WTC11 (cell line): ENCODE data around the gene EVPLL. TPM values are rescaled to one million over a fixed set of nuclear protein-coding genes. Genes with fewer than 3 reads are reported as not detected.

ENCODE experiments used
- ATAC-seq: fragments of 200-7000 bp; cut with Tn5 transposase; 2 replicates; pipeline ENCODE4 v1.10.0; 2021; ENCODE audit warnings: mild to moderate bottlenecking, moderate library complexity
- CTCF ChIA-PET: fragments of 300-600 bp; sonication (Branson Sonifier 250); formaldehyde crosslinking; loops from one replicate; lab custom pipeline; 2021; ENCODE audit warnings: antibody characterized with exemption; lab: Charles Lee
- POLR2A ChIA-PET: fragments of 350-600 bp; sonication (Branson Sonifier 250); formaldehyde crosslinking; loops from one replicate; lab custom pipeline; 2021; ENCODE audit warnings: antibody characterized with exemption; lab: Charles Lee
- DNase-seq: peaks from one replicate; pipeline ENCODE4 v3.0.0; 2021; ENCODE audit warnings: low spot score
- H3K27ac Mint-ChIP-seq: 2 replicates; pipeline ENCODE4 v1.8.0; 2021; ENCODE audit warnings: mixed read lengths
- H3K27me3 Mint-ChIP-seq: 2 replicates; pipeline ENCODE4 v1.8.0; 2021; ENCODE audit warnings: low read depth, mild to moderate bottlenecking, moderate library complexity, mixed read lengths
- H3K36me3 Mint-ChIP-seq: 2 replicates; pipeline ENCODE4 v1.8.0; 2021; ENCODE audit warnings: mixed read lengths
- H3K4me1 Mint-ChIP-seq: 2 replicates; pipeline ENCODE4 v1.8.0; 2022; ENCODE audit warnings: mixed read lengths
- H3K4me3 Mint-ChIP-seq: 2 replicates; pipeline ENCODE4 v1.8.0; 2021; ENCODE audit warnings: mild to moderate bottlenecking, moderate library complexity, mixed read lengths
- H3K9me3 Mint-ChIP-seq: 2 replicates; pipeline ENCODE4 v1.8.0; 2021; ENCODE audit warnings: mixed read lengths
- ATF1 ChIP-seq: sonication (generic); formaldehyde crosslinking; IDR thresholded peaks from 2 replicates; pipeline ENCODE4 v1.8.1; 2023; ENCODE audit warnings: mild to moderate bottlenecking, moderate library complexity, missing genetic modification reagents
- CREB1 ChIP-seq: sonication (generic); formaldehyde crosslinking; IDR thresholded peaks from 2 replicates; pipeline ENCODE4 v1.8.0; 2023; ENCODE audit warnings: mild to moderate bottlenecking, missing genetic modification reagents
- JAZF1 ChIP-seq: fragments of 250-450 bp; sonication (Bioruptor Pico); IDR thresholded peaks from 2 replicates; pipeline ENCODE4 v1.9.0; 2021; ENCODE audit warnings: moderate library complexity, mild to moderate bottlenecking, inconsistent platforms
- NFYB ChIP-seq: sonication (generic); formaldehyde crosslinking; conservative IDR thresholded peaks from 2 replicates; pipeline ENCODE4 v1.8.0; 2022; ENCODE audit warnings: low read depth, missing genetic modification reagents
- NR3C1 ChIP-seq: sonication (generic); formaldehyde crosslinking; conservative IDR thresholded peaks from 2 replicates; pipeline ENCODE4 v1.8.1; 2023; ENCODE audit warnings: low read depth, mild to moderate bottlenecking, missing genetic modification reagents
- SMAD4 ChIP-seq: sonication (generic); formaldehyde crosslinking; IDR thresholded peaks from 2 replicates; pipeline ENCODE4 v1.8.0; 2022; ENCODE audit warnings: mild to moderate bottlenecking, missing genetic modification reagents
- SOX15 ChIP-seq: fragments of 250-450 bp; sonication (Bioruptor Pico); IDR thresholded peaks from 2 replicates; pipeline ENCODE4 v1.9.0; 2021; ENCODE audit warnings: mild to moderate bottlenecking
- TEAD1 ChIP-seq: sonication (generic); formaldehyde crosslinking; IDR thresholded peaks from 2 replicates; pipeline ENCODE4 v1.8.0; 2022; ENCODE audit warnings: mild to moderate bottlenecking, missing genetic modification reagents
- ZBTB21 ChIP-seq: sonication (generic); formaldehyde crosslinking; IDR thresholded peaks from 2 replicates; pipeline ENCODE4 v1.8.1; 2023; ENCODE audit warnings: mild to moderate bottlenecking, missing genetic modification reagents, borderline replicate concordance
- ZNF219 ChIP-seq: sonication (generic); formaldehyde crosslinking; IDR thresholded peaks from 2 replicates; pipeline ENCODE4 v1.8.0; 2023; ENCODE audit warnings: missing genetic modification reagents, mild to moderate bottlenecking, borderline replicate concordance
- ZNF416 ChIP-seq: fragments of 250-450 bp; sonication (Bioruptor Pico); IDR thresholded peaks from 2 replicates; pipeline ENCODE4 v1.9.0; 2021; ENCODE audit warnings: mild to moderate bottlenecking, inconsistent platforms
- ZNF671 ChIP-seq: fragments of 250-450 bp; sonication (Bioruptor Pico); IDR thresholded peaks from 2 replicates; pipeline ENCODE4 v1.8.0; 2021; ENCODE audit warnings: mild to moderate bottlenecking
- total RNA-seq: library from RNA; stranded (reverse); gene quantifications from 3 replicates; pipeline ENCODE4 v1.2.3, GENCODE V29; 2021
- TF ChIP-seq, protein P1 (sequence below): fragments of 250-450 bp; sonication (Bioruptor Pico); IDR thresholded peaks from 2 replicates; pipeline ENCODE4 v1.9.0; 2021; ENCODE audit warnings: moderate library complexity, mild to moderate bottlenecking, inconsistent platforms, borderline replicate concordance
- TF ChIP-seq, protein P2 (sequence below): sonication (generic); formaldehyde crosslinking; IDR thresholded peaks from 2 replicates; pipeline ENCODE4 v1.8.1; 2023; ENCODE audit warnings: mild to moderate bottlenecking, missing genetic modification reagents, borderline replicate concordance
- TF ChIP-seq, protein P3 (sequence below): fragments of 250-450 bp; sonication (Bioruptor Pico); IDR thresholded peaks from 2 replicates; pipeline ENCODE4 v1.9.0; 2021; ENCODE audit warnings: mild to moderate bottlenecking, borderline replicate concordance
- TF ChIP-seq, protein P4 (sequence below): sonication (generic); formaldehyde crosslinking; IDR thresholded peaks from 2 replicates; pipeline ENCODE4 v1.8.1; 2023; ENCODE audit warnings: mild to moderate bottlenecking, missing genetic modification reagents
- TF ChIP-seq, protein P5 (sequence below): sonication (generic); formaldehyde crosslinking; IDR thresholded peaks from 2 replicates; pipeline ENCODE4 v1.8.1; 2023; ENCODE audit warnings: mild to moderate bottlenecking, missing genetic modification reagents, moderate library complexity
- TF ChIP-seq, protein P6 (sequence below): sonication (generic); formaldehyde crosslinking; IDR thresholded peaks from 2 replicates; pipeline ENCODE4 v1.8.1; 2022; ENCODE audit warnings: missing genetic modification reagents, borderline replicate concordance

EVPLL gene
- total RNA-seq, 1 experiment from 2014 or later = not detected

DNA sequence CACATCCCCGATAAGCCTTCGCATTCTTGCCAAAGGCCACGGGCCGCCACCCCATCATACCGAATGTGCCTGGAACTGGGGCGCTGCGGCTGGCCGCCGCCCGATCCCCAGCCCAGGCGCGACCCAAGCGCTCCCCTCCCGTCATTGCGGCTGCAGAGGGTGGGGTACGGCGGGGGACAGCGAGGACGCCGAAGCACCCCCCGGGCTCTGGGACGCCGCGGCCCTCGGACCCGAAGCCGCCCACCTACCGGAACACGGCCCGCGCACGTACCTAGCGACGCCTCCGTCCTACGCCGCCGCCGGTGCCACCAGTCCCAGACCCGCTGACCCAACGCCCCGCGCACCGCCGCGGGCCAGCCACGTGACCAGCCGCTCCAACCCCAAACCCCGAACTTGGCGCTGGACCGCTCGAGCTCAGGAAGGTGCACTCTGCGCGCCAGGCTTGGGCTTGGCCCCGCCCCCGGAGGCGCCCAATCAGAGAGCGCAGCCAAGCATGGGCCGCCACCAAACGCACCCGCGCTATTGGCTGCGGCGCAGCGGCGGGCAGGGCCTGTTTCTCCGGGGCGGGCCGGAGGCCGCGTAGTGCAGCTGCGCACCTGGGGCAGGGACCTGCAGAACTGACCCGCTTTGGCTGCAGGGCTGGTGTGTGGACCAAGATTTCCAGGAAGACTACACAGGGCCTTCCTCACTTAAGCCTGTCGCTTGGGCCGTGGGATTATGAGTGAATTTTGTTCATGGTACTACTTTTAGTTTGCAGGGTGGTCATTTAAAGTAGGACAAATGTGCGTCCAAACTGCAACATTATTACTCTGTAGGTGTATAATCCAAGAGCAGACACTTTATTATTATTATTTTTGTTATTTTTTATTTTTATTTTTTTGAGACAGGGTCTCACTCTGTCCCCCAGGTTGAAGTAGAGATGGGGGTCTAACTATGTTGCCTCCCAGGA lies 14.2 kb upstream of the EVPLL start, which contains the start of gene SHMT1 (continued):
- TF ChIP-seq NR3C1 (CRISPR knock-in tag) (peak; percentile 95; the same call in 1 of the 2 replicates), CREB1 (CRISPR knock-in tag) (no peak)

DNA sequence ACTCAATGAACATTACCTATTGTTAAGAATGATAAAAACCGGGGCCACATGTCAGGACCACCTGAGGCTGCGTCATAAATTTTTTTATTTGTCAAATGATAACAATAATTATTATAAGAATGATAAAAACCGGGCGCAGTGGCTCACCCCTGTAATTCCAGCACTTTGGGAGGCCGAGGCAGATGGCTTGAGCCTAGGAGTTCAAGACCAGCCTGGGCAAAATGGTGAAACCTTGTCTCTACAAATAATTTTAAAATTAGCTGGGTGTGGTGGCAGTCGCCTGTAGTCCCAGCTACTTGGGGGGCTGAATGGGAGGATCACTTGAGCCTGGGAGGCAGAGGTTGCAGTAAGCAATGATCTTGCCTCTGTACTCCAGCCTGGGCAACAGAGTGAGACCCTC lies 13.4 kb upstream of the EVPLL start:
- Mint-ChIP-seq H3K27me3 (peaks cover 2% of the 10 kb centered on the region; the same call in 1 of the 2 replicates), H3K27ac (no peak overlapping the region), H3K4me3 (no peak overlapping the region), H3K9me3 (no peaks in the 10 kb centered on the region), H3K36me3 (peaks cover 8% of the 10 kb centered on the region; the same call in 1 of the 2 replicates), H3K4me1 (peaks cover 12% of the 10 kb centered on the region)
- POLR2A ChIA-PET = interaction anchor here (0.8 kb wide), 1 partner anchor 37 kb away, joined by 3 read pairs; no protein-coding TSS in a partner anchor
- TF ChIP-seq SMAD4 (CRISPR knock-in tag) = no peak
- TF ChIP-seq, protein P1, sequence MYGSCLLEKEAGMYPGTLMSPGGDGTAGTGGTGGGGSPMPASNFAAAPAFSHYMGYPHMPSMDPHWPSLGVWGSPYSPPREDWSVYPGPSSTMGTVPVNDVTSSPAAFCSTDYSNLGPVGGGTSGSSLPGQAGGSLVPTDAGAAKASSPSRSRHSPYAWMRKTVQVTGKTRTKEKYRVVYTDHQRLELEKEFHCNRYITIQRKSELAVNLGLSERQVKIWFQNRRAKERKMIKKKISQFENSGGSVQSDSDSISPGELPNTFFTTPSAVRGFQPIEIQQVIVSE (CRISPR knock-in tag) = no peak
- ATAC-seq (no peak), DNase-seq (no peak)
- CTCF ChIA-PET = no interaction called here

DNA sequence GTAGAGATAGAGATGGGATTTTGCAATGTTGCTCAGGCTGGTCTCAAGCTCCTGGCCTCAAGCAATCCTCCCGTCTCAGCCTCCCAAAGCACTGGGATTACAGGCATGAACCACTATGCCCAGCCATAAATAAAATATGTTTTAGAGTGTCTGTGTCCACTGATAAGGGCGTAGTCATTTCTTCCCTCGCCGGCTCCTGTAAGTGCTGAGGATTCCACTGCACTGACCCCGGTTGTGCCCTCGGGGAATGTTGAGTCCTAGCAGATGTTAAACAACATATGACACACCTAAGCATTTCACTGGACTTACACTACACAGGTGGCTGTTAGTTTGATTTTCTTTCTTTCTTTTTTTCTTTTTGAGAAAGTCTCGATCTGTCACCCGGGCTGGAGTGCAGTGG lies 8.6 kb upstream of the EVPLL start:
- no peak overlapping the region for H3K27ac Mint-ChIP-seq
- H3K4me3 Mint-ChIP-seq = no peak overlapping the region
- no peak for DNase-seq
- H3K9me3 Mint-ChIP-seq = 0 out of 2 replicates have a peak, but pooled peaks cover 3% of the 10 kb centered on the region
- H3K36me3 Mint-ChIP-seq = no peaks in the 10 kb centered on the region
- ATAC-seq = no peak
- CTCF ChIA-PET = no interaction called here
- H3K27me3 Mint-ChIP-seq = peaks cover 2% of the 10 kb centered on the region; the same call in 1 of the 2 replicates
- POLR2A ChIA-PET = no interaction called here
- H3K4me1 Mint-ChIP-seq = no peaks in the 10 kb centered on the region
- TF ChIP-seq, protein P2, sequence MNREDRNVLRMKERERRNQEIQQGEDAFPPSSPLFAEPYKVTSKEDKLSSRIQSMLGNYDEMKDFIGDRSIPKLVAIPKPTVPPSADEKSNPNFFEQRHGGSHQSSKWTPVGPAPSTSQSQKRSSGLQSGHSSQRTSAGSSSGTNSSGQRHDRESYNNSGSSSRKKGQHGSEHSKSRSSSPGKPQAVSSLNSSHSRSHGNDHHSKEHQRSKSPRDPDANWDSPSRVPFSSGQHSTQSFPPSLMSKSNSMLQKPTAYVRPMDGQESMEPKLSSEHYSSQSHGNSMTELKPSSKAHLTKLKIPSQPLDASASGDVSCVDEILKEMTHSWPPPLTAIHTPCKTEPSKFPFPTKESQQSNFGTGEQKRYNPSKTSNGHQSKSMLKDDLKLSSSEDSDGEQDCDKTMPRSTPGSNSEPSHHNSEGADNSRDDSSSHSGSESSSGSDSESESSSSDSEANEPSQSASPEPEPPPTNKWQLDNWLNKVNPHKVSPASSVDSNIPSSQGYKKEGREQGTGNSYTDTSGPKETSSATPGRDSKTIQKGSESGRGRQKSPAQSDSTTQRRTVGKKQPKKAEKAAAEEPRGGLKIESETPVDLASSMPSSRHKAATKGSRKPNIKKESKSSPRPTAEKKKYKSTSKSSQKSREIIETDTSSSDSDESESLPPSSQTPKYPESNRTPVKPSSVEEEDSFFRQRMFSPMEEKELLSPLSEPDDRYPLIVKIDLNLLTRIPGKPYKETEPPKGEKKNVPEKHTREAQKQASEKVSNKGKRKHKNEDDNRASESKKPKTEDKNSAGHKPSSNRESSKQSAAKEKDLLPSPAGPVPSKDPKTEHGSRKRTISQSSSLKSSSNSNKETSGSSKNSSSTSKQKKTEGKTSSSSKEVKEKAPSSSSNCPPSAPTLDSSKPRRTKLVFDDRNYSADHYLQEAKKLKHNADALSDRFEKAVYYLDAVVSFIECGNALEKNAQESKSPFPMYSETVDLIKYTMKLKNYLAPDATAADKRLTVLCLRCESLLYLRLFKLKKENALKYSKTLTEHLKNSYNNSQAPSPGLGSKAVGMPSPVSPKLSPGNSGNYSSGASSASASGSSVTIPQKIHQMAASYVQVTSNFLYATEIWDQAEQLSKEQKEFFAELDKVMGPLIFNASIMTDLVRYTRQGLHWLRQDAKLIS (CRISPR knock-in tag) = no peak
- TF ChIP-seq, protein P3, sequence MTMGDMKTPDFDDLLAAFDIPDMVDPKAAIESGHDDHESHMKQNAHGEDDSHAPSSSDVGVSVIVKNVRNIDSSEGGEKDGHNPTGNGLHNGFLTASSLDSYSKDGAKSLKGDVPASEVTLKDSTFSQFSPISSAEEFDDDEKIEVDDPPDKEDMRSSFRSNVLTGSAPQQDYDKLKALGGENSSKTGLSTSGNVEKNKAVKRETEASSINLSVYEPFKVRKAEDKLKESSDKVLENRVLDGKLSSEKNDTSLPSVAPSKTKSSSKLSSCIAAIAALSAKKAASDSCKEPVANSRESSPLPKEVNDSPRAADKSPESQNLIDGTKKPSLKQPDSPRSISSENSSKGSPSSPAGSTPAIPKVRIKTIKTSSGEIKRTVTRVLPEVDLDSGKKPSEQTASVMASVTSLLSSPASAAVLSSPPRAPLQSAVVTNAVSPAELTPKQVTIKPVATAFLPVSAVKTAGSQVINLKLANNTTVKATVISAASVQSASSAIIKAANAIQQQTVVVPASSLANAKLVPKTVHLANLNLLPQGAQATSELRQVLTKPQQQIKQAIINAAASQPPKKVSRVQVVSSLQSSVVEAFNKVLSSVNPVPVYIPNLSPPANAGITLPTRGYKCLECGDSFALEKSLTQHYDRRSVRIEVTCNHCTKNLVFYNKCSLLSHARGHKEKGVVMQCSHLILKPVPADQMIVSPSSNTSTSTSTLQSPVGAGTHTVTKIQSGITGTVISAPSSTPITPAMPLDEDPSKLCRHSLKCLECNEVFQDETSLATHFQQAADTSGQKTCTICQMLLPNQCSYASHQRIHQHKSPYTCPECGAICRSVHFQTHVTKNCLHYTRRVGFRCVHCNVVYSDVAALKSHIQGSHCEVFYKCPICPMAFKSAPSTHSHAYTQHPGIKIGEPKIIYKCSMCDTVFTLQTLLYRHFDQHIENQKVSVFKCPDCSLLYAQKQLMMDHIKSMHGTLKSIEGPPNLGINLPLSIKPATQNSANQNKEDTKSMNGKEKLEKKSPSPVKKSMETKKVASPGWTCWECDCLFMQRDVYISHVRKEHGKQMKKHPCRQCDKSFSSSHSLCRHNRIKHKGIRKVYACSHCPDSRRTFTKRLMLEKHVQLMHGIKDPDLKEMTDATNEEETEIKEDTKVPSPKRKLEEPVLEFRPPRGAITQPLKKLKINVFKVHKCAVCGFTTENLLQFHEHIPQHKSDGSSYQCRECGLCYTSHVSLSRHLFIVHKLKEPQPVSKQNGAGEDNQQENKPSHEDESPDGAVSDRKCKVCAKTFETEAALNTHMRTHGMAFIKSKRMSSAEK = no peak
- TF ChIP-seq NFYB (CRISPR knock-in tag) = no peak
- TF ChIP-seq, protein P4, sequence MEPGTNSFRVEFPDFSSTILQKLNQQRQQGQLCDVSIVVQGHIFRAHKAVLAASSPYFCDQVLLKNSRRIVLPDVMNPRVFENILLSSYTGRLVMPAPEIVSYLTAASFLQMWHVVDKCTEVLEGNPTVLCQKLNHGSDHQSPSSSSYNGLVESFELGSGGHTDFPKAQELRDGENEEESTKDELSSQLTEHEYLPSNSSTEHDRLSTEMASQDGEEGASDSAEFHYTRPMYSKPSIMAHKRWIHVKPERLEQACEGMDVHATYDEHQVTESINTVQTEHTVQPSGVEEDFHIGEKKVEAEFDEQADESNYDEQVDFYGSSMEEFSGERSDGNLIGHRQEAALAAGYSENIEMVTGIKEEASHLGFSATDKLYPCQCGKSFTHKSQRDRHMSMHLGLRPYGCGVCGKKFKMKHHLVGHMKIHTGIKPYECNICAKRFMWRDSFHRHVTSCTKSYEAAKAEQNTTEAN = no peak
- TF ChIP-seq ZBTB21 (CRISPR knock-in tag) = no peak
- TF ChIP-seq TEAD1 = no peak
- no peak for TF ChIP-seq JAZF1 (CRISPR knock-in tag)
- TF ChIP-seq ZNF416 = no peak
- no peak for TF ChIP-seq ATF1
- TF ChIP-seq SOX15 (CRISPR knock-in tag) = no peak
- no peak for TF ChIP-seq ZNF671 (CRISPR knock-in tag)
- TF ChIP-seq, protein P5, sequence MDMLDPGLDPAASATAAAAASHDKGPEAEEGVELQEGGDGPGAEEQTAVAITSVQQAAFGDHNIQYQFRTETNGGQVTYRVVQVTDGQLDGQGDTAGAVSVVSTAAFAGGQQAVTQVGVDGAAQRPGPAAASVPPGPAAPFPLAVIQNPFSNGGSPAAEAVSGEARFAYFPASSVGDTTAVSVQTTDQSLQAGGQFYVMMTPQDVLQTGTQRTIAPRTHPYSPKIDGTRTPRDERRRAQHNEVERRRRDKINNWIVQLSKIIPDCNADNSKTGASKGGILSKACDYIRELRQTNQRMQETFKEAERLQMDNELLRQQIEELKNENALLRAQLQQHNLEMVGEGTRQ (CRISPR knock-in tag) = no peak
- TF ChIP-seq, protein P6, sequence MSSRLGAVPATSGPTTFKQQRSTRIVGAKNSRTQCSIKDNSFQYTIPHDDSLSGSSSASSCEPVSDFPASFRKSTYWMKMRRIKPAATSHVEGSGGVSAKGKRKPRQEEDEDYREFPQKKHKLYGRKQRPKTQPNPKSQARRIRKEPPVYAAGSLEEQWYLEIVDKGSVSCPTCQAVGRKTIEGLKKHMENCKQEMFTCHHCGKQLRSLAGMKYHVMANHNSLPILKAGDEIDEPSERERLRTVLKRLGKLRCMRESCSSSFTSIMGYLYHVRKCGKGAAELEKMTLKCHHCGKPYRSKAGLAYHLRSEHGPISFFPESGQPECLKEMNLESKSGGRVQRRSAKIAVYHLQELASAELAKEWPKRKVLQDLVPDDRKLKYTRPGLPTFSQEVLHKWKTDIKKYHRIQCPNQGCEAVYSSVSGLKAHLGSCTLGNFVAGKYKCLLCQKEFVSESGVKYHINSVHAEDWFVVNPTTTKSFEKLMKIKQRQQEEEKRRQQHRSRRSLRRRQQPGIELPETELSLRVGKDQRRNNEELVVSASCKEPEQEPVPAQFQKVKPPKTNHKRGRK (CRISPR knock-in tag) = no peak
- no peak for TF ChIP-seq ZNF219 (CRISPR knock-in tag)
